AG09319 (cell line): Measurements from ENCODE around the gene PFDN1.

Source experiments
- DNase-seq: peaks from one replicate; pipeline ENCODE4 v3.0.0-alpha.2; 2010; ENCODE audit warnings: low read depth; ENCODE audit errors: extremely low read depth
- CTCF ChIP-seq: IDR thresholded peaks from 2 replicates; pipeline ENCODE4 v1.5.1; 2011; ENCODE audit warnings: low read depth, mild to moderate bottlenecking, inconsistent platforms, low read length, moderate library complexity

The PFDN1 gene

GRCh38 chr5:140327589-140327988, 24.7 kb upstream of the PFDN1 start:
- no peak for TF ChIP-seq CTCF
- DNase-seq, result no peak

GRCh38 chr5:140325486-140325885, 22.6 kb upstream of the PFDN1 start:
- no peak for TF ChIP-seq CTCF
- DNase-seq, result no peak

GRCh38 chr5:140324617-140325241, 21.8 kb upstream of the PFDN1 start:
- no peak for DNase-seq
- TF ChIP-seq CTCF, result no peak

GRCh38 chr5:140324041-140324600, 21.2 kb upstream of the PFDN1 start:
- no peak for DNase-seq
- TF ChIP-seq CTCF, result no peak

- no peak for DNase-seq
These were observed 20.1 kb upstream of the PFDN1 start for GRCh38 chr5:140322751-140323731.

GRCh38 chr5:140321796-140322195, 18.9 kb upstream of the PFDN1 start:
- no peak for DNase-seq
- TF ChIP-seq CTCF, result no peak

More at GRCh38 chr5:140322751-140323731, 20.1 kb upstream of the PFDN1 start:
- TF ChIP-seq CTCF, result no peak

- no peak for TF ChIP-seq CTCF
- DNase-seq, result no peak
These were observed 16.9 kb upstream of the PFDN1 start for GRCh38 chr5:140319833-140320232.
